ENCODE data around the gene PPP3R1.

PPP3R1 gene

DNA sequence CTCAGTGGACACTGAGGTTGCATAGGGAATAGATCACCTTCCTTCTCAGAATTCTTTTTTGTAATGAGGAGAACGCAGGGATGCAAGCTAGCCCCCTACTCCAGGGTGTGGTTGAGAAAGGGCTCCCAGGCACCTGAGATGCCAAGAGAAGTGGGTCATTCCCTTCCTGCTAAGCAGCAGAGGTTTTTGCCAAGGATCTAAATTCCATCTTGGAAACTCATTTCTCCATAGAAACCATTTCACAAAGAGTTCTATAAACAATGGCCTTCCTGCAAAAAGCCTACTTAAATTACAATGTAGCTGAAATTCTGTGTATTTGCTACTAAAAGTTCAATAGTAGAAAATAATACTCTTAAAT, 3.7 kb upstream of the PPP3R1 start:
- no peak for DNase-seq

DNA sequence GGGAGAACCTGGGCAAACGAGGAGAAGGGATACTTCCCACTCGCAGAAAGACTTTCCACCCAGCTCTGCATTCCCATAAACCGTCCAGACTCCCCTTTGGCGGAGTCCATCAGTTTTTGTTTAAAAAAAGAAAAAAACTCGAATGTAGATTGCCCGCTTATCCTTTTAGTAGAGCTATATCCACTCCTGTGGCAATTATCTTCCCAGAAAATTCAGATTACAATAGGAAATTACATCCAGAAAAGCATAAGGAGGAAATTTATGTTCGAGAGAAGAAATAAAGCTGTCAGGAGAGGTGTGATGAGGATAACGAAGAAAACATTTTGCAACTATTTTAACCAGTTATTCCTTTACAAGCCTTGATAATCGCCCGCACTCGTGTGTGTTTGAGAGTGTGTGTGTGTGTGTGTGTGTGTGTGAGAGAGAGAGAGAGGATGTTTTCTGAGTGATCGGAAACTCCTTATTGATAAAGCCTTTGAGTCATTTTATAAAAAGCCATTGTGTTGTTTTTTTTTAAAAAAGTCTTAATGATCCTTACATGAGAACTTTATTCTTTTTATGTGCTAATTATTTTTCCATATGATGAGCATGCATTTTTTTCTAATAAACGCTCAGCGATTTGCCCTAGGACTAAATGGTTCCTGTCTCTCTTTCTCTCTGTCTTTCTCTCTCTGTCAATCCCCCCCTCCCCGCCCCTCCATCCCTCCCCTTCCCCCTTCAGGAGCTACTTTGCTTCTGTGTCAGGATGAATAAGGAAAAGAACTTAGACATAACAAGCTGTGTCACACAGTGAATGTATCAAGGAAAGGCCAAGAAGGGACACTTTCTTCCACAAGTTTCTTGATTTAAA, 1.1 kb upstream of the PPP3R1 start:
- peak in 1 of 2 experiments; percentile 31 for DNase-seq

DNA sequence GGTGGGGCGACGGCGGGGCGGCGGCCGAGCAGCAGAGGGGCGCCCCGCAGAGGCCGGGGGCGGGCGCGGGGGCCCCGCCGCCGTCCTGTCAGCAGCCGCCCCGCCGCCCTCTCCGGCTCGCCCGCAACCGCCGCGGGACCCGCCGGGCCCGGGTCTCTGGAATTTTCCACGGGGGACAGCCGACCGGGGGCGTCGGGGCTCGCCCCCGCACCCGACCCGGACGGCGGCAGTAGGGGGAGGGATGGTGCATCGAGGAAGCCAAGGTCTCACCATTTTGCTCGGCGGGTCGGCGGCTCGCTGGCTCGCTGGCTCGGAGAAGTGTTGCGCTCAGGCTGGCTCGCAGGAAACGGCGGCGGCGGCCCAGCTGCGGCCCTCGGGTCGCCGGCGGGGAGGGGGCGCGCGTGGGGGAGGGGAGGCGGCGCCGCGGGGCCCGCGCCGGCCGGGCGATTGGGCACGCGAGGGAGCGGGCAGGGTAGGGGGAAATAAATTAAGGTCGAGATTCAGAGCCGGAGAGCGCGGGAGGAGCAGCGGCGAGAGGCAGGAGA, 405 bp downstream of the PPP3R1 start:
- peak in 1 of 2 experiments; percentile 56 for DNase-seq

DNA sequence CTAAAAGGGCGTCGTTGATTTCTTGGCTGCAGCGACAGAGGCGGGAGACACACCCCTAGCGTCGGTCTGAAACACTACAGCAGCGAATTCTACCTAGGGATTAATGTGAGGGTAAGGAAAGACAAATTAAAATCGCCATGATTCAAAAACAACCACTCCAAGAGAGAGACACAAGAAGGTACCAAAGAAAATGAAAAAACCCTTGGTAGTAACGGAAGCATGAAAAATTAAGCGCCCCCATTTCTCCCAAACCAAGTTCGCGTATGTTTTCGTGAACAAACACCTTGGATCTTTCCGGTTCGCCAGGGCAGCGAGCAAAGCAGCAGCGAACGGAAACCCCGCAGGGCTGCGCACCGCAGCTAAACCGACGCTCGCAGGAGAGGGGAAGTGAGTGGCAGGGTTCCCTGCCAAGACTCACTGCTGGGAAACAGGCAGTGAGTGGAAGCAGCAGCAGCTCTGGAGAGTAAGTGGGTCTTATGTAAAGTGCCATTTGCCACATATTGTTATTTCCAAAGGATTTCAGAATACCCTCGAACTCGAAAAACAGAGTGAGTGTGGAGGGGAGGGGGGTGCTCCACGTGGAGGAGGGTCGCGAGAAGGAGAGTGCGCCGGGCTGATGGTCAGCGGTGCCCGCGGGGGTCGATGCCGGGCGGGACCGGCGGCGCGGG, 1.0 kb downstream of the PPP3R1 start:
- peak; percentile 83 to 93 for DNase-seq

DNA sequence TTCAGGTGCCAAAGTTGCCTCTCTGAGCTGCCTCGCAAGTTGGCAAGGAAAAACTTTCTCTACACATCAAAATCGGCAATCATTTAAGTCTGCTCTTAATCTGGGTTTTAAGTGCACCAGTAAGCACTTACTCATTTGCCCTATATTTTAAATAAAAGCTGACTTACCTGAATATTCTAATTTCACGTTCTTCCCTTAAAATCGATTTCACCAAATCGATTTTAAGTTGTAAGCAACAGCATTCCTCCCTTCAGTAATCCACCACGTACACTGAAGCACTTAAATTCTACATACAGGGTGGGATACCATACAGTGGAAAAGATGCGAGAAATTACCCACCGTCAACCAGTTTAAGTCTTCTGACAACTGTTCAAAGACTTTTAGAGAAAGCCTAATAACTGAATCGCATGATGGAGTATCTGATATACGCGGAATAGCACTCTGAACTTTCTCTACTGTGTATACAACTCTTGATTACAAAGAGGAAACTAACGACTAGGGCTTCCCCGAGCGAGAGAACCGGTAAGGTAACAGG, 1.6 kb downstream of the PPP3R1 start:
- DNase-seq: no peak

GRCh38 chr2:68250196-68250595, 2.1 kb downstream of the PPP3R1 start:
- no peak for DNase-seq

- no peak for DNase-seq
Measured at GRCh38 chr2:68248806-68249205, 3.5 kb downstream of the PPP3R1 start.

GRCh38 chr2:68248361-68248760, 4.0 kb downstream of the PPP3R1 start:
- no peak for DNase-seq

GRCh38 chr2:68246396-68246795, 5.9 kb downstream of the PPP3R1 start:
- DNase-seq: no peak

DNA sequence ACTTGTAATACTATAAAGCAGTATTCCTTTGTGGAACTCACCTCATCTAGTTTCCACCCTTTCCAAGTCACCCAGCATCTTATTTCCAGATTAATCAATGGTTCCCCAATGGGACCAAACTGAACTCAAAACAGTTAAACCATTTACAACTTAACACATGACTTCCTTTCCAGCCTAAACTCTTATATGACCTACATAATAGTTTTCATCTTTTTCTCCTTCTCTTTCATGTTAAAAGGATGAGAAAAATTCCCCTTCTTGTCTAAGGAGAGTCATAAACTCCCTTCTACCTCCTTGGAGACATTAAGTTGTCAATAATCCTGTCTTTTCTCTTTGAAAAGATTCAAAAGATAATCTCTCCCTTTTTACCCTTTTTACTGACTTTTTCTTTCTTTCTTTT, 6.7 kb downstream of the PPP3R1 start:
- DNase-seq: no peak

- no peak for DNase-seq
Measured at GRCh38 chr2:68245066-68245465, 7.3 kb downstream of the PPP3R1 start.

- no peak for DNase-seq
Measured at GRCh38 chr2:68244456-68244855, 7.9 kb downstream of the PPP3R1 start.

GRCh38 chr2:68241732-68242131, 10.6 kb downstream of the PPP3R1 start:
- no peak for DNase-seq

DNA sequence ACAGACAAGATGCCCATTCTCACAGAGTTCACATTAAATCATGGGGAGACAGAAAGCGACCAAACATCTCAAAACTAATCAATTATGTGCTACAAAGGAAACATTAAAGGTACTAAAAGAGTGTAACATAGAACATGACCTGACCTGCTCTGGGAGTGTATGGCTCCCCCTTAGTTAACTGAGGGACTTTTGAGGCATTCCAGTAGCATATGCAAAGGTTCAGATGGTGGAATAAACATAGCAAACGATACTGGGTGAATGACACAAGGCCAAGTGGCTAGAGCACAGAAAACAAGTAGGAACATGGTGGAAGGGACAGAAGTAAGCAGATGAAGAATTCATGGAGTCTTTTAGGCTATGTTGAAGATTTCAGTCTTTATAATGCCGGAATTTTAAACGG, 11.9 kb downstream of the PPP3R1 start:
- DNase-seq: no peak

GRCh38 chr2:68238955-68239822, 13.1 kb downstream of the PPP3R1 start:
- no peak for DNase-seq

- no peak for DNase-seq
Measured at GRCh38 chr2:68237976-68238580, 14.3 kb downstream of the PPP3R1 start.

GRCh38 chr2:68237404-68237803, 14.9 kb downstream of the PPP3R1 start:
- DNase-seq: no peak

GRCh38 chr2:68236876-68237275, 15.5 kb downstream of the PPP3R1 start:
- no peak for DNase-seq

- no peak for DNase-seq
Measured at GRCh38 chr2:68236103-68236734, 16.1 kb downstream of the PPP3R1 start.

DNA sequence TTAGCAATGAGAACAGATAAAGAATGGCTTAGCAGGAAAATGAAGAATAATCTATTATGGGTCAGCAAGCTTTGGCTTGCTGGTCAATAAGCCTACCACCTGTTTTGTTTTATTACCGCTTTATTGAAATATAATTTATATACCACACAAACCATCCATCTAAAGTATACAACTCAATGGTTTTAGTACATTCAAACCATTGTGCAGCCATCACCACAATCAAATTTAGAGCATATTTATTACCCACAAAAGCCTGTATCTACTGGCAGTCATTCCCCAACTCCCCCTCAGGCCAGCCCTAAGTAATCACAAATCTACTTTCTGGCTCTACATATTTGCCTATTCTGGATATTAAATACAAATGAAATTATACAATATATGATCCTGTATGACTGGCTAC, 17.2 kb downstream of the PPP3R1 start:
- DNase-seq: peak; percentile 81 to 92

DNA sequence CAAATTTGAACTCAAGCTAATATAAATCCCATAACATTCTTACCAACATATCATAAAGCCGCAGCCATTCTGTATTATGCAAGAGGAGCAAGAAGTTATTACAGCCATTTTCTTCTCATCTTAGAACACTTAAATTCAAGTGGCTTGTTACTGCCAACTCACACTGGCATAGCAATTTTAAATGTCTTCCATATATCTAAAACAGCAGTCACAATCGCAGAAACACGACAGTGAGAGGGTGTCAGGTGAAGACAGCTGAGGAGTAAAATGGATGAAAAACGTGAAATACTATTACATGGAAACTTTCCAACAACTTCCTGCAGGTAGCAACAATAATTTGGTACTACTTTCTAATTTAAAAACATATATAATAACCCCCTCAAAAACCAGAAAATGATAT, 17.9 kb downstream of the PPP3R1 start:
- DNase-seq: no peak

DNA sequence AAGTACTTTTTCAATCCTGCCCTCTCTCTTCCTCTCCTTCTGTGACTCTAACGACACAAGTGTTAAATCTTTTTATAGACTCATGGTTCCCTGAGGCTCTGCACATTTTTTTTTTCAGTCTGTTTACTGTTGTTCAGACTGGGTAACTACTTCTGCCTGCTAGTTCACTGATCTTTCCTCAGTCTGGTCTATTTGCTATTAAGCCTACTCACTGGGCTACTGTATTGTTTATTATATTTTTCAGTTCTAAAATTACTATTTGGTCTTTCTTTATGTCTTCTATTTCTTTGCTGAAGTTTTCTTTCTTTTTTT, 21.3 kb downstream of the PPP3R1 start:
- DNase-seq: no peak
